Frontal cortex (tissue), 4 donors: Measurements from ENCODE around the gene TBL1XR1. TPM values are rescaled to one million over a fixed set of nuclear protein-coding genes. Genes with fewer than 3 reads are reported as not detected.

Experiments
- DNase-seq, 2 donors: peaks; one replicate each; pipeline ENCODE4 v3.0.0; 2012; ENCODE audit warnings: low spot score in 2 of 2
- FAIRE-seq: peaks from 2 replicates; lab custom pipeline; 2012; peaks lifted over from hg19 to GRCh38; lab: Jason Lieb, UNC
- total RNA-seq: library from RNA; depleted of rRNA; stranded (reverse); fragments of >200 nt; gene quantifications from one replicate; pipeline ENCODE4 v1.2.3, GENCODE V29; 2014
- donor health status: control.
- donor health status: control.
- donor health status: control.

The TBL1XR1 gene
- total RNA-seq, 1 donor from 2014 or later: 283 TPM

DNA sequence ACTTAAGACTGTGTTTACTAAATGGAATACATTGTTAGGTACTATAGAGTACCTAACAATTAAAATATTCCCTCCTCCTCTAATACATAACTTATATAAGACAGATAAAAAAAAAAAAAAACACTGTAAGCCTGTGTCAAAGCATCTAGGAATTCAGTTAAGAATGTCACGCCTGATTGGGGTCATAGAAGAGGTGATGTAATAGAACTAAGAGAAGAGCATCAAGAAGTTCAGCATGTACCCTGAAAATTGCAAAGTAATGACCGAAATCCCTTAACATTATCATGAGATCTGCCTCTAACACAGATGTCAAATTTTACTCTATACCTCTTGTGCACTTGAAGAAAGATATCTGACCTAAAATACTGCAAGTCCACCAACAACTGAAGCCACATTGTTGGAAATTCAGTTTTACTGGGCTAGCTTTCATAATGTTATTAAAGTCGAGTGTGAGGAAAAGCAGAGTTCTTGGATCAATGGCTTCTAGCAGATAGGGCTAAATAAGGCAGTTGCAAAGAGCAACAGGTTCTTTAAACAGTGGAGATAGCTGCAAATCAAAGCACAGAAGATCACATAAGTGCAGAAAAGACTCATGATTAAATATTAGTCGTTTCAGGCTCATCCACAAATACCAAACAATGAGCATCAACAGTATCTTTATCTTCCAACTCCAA, 75.0 kb downstream of the TBL1XR1 start:
- FAIRE-seq (no peak), DNase-seq (no peak)

DNA sequence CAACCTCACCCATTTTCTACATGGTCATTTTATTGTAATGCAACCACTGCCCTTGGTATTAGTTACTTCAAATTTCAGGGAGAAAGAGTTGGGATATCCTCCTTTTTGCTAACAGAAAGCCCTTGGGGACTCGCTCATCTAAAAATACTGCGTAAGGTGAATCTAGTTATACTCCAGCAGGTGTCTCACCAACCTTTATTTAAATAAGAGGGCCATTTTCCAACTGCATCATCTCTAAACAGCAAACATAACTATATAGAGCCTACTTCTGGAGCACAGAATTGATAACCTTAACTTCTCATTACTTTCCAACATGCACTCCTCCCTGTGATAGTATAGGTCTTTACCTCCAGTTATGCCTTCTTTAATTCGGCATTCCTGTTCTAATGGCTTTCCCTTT, 77.5 kb downstream of the TBL1XR1 start:
- no peak for FAIRE-seq
- DNase-seq: no peak

DNA sequence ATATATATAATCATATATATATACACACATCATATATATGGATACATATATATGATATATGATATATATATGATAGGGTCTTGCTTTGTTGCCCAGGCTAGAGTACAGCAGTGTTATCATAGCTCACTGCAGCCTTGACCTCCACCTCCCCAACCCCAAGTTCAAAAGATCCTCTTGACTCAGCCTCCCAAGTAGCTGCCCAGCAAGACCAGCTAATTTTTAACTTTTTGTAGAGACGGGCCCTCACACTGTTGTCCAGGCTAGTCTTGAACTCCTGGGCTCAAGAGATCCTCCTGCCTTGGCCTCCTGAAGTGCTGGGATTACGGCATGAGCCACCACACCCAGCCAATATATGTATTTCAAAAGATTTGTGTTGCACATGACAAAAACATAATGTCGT, 83.0 kb downstream of the TBL1XR1 start:
- no peak for FAIRE-seq
- no peak for DNase-seq

DNA sequence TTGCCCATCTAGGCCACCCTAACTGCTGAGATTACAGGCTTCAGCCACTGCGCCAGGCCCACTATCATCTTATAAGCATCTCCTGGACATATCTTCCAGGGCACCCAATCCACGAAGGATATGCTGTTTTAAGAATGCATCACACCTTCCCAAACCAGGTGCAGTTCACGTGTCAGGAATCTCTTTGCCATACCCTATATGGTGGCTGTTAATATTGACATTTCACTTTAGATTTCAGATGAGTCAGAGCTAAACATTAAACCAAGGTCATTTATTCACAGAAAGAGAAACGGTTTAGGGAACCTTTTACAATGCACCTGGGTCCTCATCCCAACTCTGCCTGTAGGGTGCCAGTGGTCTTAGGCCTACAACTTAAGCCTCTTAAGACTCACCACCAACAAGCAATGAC, 85.7 kb downstream of the TBL1XR1 start:
- no peak for FAIRE-seq
- no peak for DNase-seq

DNA sequence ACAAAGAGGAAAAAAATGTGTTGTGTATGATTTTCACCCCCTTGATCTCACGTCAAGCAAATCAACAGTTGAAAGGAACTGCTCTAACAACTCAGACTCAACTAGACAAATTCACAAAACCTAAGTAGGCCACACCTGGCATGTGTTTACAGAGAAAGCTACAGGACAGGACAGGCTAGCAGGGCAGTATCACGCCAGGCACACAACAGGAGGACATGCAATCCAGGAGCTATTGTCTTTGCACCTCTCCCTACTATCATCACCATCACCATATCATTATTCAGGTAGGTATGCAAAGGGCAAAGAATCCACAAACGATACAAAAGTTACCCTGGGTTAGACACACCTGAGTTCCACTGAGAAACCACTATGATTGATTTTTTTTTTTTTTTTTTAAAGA, 86.4 kb downstream of the TBL1XR1 start:
- DNase-seq: no peak
- no peak for FAIRE-seq

DNA sequence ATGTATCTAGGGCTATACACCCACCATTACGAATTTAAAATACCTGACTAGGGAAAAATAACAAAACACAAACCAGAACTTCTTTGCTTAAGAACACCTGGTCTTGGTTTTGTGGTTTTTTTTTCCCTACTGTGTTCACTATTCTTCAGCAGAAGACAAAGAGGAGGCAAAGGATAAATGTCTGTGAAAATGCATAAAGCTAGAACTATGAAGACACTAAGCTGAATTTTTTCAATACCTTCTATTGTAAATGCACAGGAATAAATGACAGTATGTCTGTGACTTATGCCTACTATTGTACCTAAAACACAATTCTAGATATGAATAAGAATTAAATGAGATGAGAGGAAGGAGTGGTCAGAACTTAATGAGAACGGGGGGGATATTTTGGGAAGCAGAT, 86.9 kb downstream of the TBL1XR1 start:
- FAIRE-seq: no peak

DNA sequence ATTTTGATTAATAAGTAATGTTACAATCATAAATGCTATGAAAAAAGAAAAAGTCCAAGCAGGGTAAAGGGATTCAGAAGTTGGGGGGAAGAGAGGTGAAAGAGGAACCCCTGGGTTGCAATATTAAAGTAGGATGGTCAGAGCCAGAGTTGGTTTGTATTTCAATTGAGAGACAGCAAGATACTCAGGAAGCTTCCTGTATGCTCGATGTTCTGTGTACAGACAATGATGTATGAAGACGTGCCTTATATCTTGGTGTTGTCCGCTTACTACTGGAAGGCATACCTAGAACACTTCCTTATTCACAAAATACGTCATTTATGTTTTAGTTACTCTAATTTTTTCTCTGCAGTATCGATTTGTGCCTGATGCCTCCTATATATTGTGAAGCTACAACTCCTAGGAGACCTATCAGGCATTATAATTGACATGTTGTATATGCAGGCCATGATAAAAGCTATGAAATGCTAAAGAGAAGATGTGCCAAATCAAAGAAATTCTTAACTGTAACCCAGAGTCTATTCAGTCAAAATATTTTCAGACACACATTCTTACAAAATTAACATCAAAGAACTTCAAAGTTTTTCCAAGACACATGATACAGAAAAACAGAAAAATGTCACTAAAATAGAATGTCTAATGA, 87.5 kb downstream of the TBL1XR1 start:
- no peak for FAIRE-seq
- no peak for DNase-seq

More for the DNA sequence above, 86.9 kb downstream of the TBL1XR1 start:
- no peak for DNase-seq

DNA sequence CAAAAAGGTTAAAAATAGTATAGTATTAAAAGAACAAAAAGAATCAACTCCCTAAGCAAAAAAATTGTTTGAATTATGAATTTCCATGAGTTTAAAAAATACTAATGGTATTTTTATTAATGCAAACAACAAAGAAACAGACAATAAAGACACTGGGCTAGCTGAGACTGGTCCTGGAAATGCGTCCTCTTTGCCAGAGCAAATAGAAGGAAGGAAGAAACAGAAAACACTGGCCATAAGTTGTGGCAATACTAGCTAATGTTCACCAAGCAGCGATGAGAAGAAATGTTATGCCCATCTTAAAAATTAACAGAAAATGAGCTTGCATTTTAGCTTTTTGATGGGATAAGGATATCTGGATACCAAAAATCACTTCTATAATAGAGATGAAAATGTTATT, 88.6 kb downstream of the TBL1XR1 start:
- no peak for DNase-seq
- no peak for FAIRE-seq

DNA sequence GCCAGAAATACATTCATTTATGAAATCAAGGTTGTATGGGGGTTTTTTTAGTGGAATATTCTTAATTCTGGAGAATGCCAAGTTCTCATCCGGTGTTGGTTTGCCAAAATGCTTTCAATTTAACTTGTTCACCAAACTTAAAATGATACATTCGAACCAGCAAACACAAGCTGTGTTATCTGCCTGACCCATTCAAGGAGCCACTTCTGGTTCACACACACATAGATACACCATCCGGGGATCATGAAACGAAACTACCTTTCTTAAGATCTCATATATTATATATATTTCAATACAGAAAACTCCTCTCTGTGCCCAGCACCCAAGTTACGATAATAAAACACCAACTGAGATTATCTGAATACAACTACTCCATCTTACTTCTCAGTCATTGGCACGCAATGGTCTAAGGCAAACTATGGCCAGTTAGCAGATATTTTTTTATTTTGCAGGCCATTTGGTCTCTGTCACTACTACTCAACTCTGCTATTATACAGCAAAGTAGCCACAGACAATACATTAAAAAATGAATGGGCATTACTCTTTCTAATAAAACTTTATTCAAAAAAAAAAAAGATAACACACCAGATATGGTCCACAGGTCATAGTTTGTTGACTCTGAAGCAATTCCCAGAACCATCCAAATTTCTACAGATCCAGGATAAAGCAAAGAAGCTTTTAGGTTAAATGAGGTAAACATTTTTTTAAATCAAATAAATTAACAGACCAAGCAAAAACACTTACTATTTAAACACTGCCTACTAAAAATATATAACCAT, 89.6 kb downstream of the TBL1XR1 start:
- DNase-seq (no peak), FAIRE-seq (no peak)

DNA sequence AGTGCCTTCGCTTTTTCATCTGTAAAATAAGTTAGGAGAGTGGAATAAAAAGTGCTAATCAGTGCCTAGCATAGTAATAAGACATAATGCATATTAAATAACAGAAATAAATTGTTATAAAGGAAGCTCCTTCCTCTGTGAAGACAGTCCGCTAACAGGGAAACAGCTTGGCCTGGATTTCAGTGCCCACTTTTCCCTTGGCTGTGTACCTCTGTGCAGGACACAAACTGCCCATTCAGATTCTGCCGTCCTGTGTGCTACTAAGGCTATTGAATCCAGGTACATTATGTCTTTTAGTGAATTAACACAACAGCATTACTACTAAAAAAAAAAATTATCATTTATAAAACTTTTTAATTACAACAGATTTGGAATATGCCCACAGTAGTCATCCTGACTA, 90.7 kb downstream of the TBL1XR1 start:
- FAIRE-seq (no peak), DNase-seq (no peak)

DNA sequence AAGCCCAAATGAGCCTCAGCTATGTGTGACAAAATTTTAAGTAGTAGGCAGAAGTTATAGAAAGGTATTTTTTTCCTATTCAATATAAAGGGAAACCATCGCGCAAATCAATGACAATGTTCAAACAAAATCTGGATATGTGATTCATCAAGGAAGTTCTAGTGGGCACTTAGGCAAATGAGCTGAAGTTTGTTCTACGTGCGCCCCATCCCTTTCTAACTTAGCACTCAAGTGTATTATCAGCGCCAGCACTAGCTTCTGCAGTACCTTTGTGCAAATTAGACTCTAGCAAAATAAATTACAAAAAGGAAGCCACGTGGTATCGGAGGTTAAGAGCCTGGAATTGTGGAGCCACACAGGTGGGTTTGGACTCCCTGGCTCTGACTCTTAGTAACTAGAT, 91.1 kb downstream of the TBL1XR1 start:
- DNase-seq (no peak), FAIRE-seq (no peak)

DNA sequence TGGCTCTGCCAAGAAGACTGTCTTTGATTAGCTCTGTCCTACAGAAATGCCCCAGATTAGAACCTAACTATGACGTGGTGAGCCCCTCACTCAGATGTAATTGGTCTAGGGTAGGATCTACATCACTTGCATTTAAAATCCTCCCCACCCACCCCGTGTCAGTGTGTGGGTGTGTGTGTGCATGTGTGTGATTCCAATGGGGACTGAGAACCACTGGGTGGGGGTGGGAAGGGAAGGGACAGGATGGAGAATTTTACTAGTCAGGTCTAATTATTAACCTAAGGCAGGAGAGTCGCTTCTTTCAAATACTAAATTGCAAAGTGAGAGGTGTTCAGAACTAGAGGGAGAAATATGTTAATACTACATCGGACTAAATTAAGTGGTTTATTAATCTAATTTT, 91.7 kb downstream of the TBL1XR1 start:
- no peak for DNase-seq
- FAIRE-seq: no peak

DNA sequence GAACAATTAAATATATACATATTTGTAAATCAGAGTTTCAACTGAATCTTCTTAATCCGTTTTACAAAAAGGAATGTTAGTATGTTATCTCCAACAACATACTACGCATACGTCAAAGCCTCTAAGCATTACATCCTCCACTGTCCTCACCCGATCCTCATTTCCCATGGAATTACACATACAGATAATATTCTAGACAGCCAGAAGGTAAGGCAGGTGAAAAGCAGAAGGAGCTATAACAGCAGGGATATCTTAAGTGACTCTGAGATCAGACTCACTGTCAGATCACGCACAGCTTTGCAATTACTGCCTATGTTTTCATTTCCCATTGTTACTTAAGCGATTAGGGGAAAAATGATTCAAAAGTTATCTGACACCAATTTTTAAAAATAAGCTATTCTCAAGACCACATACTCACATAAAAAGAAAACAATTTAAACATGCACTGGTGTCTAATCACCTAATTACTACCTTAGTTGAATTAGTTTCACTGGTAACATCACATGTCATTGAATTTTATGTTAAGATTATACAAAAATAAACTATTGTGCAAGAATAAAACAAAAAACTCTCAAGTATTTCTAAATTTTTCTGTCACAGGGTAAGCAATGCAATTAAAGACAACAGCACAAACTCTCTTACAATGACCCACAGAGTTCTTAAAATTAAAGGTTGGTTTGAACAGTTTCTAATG, 92.8 kb downstream of the TBL1XR1 start:
- FAIRE-seq: no peak

DNA sequence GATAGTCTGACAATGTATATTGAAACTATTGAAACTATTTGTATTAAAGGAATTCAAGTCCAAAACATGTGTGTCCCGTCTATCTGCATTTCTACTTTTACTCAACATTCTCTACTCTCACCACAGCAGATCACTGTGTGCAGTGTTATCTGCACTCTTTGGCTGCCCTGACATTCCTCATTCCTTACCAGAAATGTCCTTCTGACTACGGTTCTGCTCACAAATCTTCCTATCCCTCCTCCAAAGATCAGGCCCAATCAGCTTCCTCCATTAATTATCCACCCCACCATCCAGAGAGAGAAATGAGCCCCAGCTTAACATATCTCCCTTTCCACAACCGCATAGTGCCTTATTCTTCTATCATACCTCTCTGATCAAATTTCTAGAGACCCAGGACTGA, 94.7 kb downstream of the TBL1XR1 start:
- FAIRE-seq (no peak), DNase-seq (no peak)

More for the DNA sequence above, 92.8 kb downstream of the TBL1XR1 start:
- no peak for DNase-seq

DNA sequence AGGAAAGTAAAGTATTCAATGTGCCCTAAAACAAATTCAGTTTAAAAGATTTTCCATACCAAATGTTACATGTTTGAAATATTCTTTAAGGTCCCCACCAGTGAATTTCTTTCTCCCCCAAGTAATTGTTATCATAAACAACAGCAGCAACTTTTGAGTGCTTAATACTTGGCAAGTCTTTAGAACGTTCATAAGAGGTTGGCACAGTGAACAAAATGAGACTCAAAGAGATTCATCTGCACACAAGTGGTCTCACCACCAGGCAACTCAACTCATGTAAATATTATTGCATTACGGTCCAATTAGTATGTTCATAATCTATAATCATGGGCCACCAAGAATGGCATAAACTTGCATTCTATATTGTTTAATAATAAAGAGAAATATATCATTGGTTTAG, 98.7 kb downstream of the TBL1XR1 start:
- DNase-seq: no peak
- no peak for FAIRE-seq

DNA sequence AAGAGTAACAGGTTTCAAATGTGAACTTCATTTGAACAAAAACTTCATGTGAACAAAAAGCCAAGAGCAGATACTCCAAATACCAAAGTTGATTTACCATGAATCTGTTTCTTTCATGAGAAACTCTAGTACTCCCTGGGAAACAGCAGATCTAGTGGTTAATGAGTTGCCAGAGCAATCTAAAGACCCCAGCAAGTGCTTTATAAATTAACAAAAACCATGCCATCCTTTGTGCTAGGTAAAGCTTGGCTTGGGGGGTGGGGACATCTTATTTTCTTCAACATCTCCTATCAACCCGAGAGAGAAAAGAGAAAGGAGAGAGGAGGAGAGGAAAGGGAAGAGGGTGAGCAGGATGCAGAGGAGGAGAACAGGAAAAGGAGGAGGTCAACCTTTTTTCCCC, 100.7 kb downstream of the TBL1XR1 start:
- DNase-seq (no peak), FAIRE-seq (no peak)

DNA sequence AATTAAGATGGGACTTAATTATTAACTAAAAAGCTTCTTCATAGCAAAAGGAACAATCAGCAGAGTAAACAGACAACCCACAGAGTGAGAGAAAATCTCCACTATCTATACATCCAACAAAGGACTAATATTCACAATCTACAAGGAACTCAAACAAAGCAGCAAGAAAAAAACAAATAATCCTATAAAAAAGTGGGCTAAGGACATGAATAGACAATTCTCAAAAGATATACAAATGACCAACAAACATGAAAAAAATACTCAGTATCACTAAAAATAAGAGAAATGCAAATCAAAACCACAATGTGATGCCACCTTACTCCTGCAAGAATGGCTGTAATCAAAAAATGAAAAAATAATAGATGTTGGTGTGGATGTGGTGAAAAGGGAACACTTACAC, 103.3 kb downstream of the TBL1XR1 start:
- DNase-seq (no peak), FAIRE-seq (no peak)

DNA sequence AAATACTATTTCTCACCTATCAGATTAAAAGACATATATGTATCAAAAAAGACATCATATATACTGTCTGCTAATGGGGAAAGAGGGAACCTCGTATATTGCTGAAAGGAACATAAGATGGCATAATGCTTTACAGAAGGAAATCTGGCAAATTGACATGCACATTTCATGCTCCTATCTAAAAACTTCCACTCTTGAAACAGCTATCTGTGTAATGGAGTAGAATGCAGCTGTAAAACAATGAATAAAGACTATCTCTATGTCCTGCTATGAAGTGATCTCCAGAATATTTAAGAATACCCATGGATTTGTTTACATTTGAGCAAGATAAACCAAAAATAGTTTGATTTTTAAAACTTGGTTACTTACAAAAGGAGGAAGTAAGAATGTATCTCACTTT, 107.4 kb downstream of the TBL1XR1 start:
- DNase-seq: no peak
- no peak for FAIRE-seq

DNA sequence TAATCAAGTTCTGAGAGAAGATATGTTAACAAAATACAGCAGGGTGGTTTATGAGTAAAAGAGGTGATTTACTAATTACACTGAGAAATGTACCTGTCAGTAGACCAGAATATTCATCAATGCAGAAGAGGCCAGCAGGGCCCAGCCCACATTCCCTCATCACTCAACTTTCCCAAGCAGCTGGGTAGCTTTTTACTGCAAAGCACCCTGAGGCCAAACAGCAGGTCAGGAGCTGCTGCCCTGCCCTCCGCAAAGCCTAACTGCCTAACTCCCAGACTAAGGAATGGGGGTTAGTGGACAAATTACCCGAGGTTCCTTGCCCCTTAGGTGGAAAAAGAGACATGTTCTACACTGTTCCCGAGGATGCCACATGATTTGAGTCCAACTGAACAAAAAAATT, 108.2 kb downstream of the TBL1XR1 start:
- no peak for DNase-seq
- FAIRE-seq: no peak

DNA sequence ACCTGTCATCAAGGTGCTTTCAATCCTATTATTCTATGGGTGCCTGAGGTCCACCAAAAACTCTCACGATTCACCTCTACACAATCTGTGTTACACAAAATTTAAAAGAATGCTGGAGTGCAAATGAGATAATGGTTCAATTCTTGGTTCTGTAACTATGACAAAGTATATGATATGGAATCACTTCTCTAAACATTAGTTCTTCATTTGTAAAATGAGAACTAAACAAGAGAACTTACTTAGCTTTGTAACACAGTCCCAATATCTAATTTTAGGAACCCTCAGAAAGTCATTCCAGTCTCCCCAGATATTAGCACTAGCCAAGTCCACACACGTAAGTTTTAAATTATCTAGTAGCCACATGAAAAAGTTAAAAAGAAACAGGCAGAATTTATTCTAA, 111.5 kb downstream of the TBL1XR1 start:
- no peak for DNase-seq
- FAIRE-seq: no peak

DNA sequence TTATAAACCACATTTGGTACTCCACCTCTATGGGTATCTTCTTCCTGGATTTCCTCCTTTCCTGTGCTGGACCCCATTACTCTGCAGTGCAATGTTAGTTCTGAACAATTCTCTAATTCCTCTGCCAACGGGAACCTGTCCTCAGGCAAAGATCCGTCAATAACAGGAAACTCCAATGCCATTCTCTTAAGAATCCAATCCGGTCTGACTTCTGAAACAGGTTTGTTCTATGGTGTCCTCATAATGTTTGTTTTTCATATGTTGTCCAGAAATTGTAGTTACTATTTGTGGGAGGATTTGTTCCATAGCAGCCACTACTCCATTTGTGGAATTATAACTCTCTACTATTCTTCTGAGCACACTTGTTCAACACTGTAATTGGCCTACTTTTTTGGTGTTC, 112.7 kb downstream of the TBL1XR1 start:
- no peak for FAIRE-seq
- DNase-seq: no peak
